SK-N-SH (cell line): ENCODE data around the gene LRMDA.

Experiments
- NRF1 ChIP-seq: IDR thresholded peaks from 2 replicates; pipeline ENCODE4 v1.6.1; 2012; ENCODE audit warnings: low read depth, mild to moderate bottlenecking, low read length
- RAD21 ChIP-seq: IDR thresholded peaks from 2 replicates; pipeline ENCODE4 v1.6.1; 2012; ENCODE audit warnings: mild to moderate bottlenecking, low read length
- RFX5 ChIP-seq: IDR thresholded peaks from 2 replicates; pipeline ENCODE4 v1.6.1; 2012; ENCODE audit warnings: mild to moderate bottlenecking, improper control_type of control experiment, low read length
- TF ChIP-seq, protein P1 (sequence below): fragments of 200-600 bp; sonication (generic); IDR thresholded peaks from 2 replicates; pipeline ENCODE4 v1.6.1; 2017; ENCODE audit warnings: antibody characterized with exemption, mild to moderate bottlenecking, moderate library complexity

DNA sequence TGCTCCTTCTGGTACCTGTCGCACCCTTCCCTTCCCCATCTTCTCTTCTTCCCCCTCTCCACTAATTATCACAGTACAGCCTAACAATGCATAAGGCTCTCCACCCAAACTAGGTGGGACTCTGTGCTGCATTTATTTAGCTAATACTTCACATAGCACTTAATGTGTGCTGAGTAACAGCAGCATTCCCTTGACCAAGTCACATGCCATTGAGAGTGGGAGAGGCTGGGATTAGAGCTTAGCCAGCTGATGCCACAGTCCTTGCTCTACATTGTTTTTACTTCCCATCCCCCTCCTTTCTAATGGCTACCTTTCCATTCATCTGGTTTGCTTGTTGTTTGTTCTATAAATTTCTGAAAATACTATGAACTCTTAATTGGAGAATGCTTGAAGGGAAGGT, 426.9 kb downstream of the LRMDA start:
- TF ChIP-seq, protein P1, sequence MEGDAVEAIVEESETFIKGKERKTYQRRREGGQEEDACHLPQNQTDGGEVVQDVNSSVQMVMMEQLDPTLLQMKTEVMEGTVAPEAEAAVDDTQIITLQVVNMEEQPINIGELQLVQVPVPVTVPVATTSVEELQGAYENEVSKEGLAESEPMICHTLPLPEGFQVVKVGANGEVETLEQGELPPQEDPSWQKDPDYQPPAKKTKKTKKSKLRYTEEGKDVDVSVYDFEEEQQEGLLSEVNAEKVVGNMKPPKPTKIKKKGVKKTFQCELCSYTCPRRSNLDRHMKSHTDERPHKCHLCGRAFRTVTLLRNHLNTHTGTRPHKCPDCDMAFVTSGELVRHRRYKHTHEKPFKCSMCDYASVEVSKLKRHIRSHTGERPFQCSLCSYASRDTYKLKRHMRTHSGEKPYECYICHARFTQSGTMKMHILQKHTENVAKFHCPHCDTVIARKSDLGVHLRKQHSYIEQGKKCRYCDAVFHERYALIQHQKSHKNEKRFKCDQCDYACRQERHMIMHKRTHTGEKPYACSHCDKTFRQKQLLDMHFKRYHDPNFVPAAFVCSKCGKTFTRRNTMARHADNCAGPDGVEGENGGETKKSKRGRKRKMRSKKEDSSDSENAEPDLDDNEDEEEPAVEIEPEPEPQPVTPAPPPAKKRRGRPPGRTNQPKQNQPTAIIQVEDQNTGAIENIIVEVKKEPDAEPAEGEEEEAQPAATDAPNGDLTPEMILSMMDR = no peak
- TF ChIP-seq NRF1 = no peak
- TF ChIP-seq RAD21 = no peak
- TF ChIP-seq RFX5 = no peak
